ENCODE results near the gene RELL1.

The RELL1 gene

GRCh38 chr4:37641886-37642849 is 44.0 kb downstream of the RELL1 start:
- in situ Hi-C loops (cut with MboI; ENCODE audit: low sequenced_read_pairs), result loop anchor here (25.0 kb wide), 1 partner anchor 395 kb away; no protein-coding TSS in a partner anchor

- in situ Hi-C loops (cut with MboI; ENCODE audit: low sequenced_read_pairs), result loop anchor here (25.0 kb wide), 1 partner anchor 396 kb away; no protein-coding TSS in a partner anchor
These were observed 44.8 kb downstream of the RELL1 start for GRCh38 chr4:37641352-37641751.

GRCh38 chr4:37639551-37640285 is 46.5 kb downstream of the RELL1 start:
- in situ Hi-C loops (cut with MboI; ENCODE audit: low sequenced_read_pairs), result loop anchor here (25.0 kb wide), 1 partner anchor 398 kb away; no protein-coding TSS in a partner anchor

- in situ Hi-C loops (cut with MboI; ENCODE audit: low sequenced_read_pairs), result loop anchor here (25.0 kb wide), 1 partner anchor 402 kb away; no protein-coding TSS in a partner anchor
These were observed 51.0 kb downstream of the RELL1 start for GRCh38 chr4:37635155-37635554.

GRCh38 chr4:37634180-37634579 is 52.0 kb downstream of the RELL1 start:
- in situ Hi-C loops (cut with MboI; ENCODE audit: low sequenced_read_pairs), result loop anchor here (25.0 kb wide), 1 partner anchor 403 kb away; no protein-coding TSS in a partner anchor

- in situ Hi-C loops (cut with MboI; ENCODE audit: low sequenced_read_pairs), result loop anchor here (25.0 kb wide), 1 partner anchor 404 kb away; no protein-coding TSS in a partner anchor
These were observed 53.3 kb downstream of the RELL1 start for GRCh38 chr4:37632836-37633235.

GRCh38 chr4:37631551-37631950 is 54.6 kb downstream of the RELL1 start:
- in situ Hi-C loops (cut with MboI; ENCODE audit: low sequenced_read_pairs), result loop anchor here (25.0 kb wide), 1 partner anchor 406 kb away; no protein-coding TSS in a partner anchor

- in situ Hi-C loops (cut with MboI; ENCODE audit: low sequenced_read_pairs), result loop anchor here (25.0 kb wide), 1 partner anchor 408 kb away; no protein-coding TSS in a partner anchor
These were observed 56.5 kb downstream of the RELL1 start for GRCh38 chr4:37629713-37630112.

- in situ Hi-C loops (cut with MboI; ENCODE audit: low sequenced_read_pairs), result loop anchor here (25.0 kb wide), 1 partner anchor 408 kb away; no protein-coding TSS in a partner anchor
These were observed 57.1 kb downstream of the RELL1 start for GRCh38 chr4:37628977-37629609.

- in situ Hi-C loops (cut with MboI; ENCODE audit: low sequenced_read_pairs), result loop anchor here (25.0 kb wide), 1 partner anchor 410 kb away; no protein-coding TSS in a partner anchor
These were observed 58.9 kb downstream of the RELL1 start for GRCh38 chr4:37627263-37627662.

GRCh38 chr4:37625499-37625898 is 60.7 kb downstream of the RELL1 start:
- in situ Hi-C loops (cut with MboI; ENCODE audit: low sequenced_read_pairs), result loop anchor here (25.0 kb wide), 1 partner anchor 412 kb away; no protein-coding TSS in a partner anchor

- in situ Hi-C loops (cut with MboI; ENCODE audit: low sequenced_read_pairs), result loop anchor here (25.0 kb wide), 1 partner anchor 163 kb away; no protein-coding TSS in a partner anchor
These were observed 62.2 kb downstream of the RELL1 start for GRCh38 chr4:37623940-37624339.

GRCh38 chr4:37623125-37623524 is 63.1 kb downstream of the RELL1 start:
- in situ Hi-C loops (cut with MboI; ENCODE audit: low sequenced_read_pairs), result loop anchor here (25.0 kb wide), 1 partner anchor 164 kb away; no protein-coding TSS in a partner anchor

- in situ Hi-C loops (cut with MboI; ENCODE audit: low sequenced_read_pairs), result loop anchor here (25.0 kb wide), 1 partner anchor 167 kb away; no protein-coding TSS in a partner anchor
These were observed 66.0 kb downstream of the RELL1 start for GRCh38 chr4:37620176-37620575.

- in situ Hi-C loops (cut with MboI; ENCODE audit: low sequenced_read_pairs), result loop anchor here (25.0 kb wide), 1 partner anchor 172 kb away; no protein-coding TSS in a partner anchor
These were observed 70.5 kb downstream of the RELL1 start for GRCh38 chr4:37615720-37616063.

GRCh38 chr4:37615059-37615719 is 71.0 kb downstream of the RELL1 start:
- in situ Hi-C loops (cut with MboI; ENCODE audit: low sequenced_read_pairs), result loop anchor here (25.0 kb wide), 1 partner anchor 172 kb away; no protein-coding TSS in a partner anchor

- in situ Hi-C loops (cut with MboI; ENCODE audit: low sequenced_read_pairs), result loop anchor here (25.0 kb wide), 1 partner anchor 174 kb away; no protein-coding TSS in a partner anchor
These were observed 73.4 kb downstream of the RELL1 start for GRCh38 chr4:37612811-37613210.

GRCh38 chr4:37609626-37610025 is 76.5 kb downstream of the RELL1 start:
- in situ Hi-C loops (cut with MboI; ENCODE audit: low sequenced_read_pairs), result loop anchor here (25.0 kb wide), 1 partner anchor 178 kb away; no protein-coding TSS in a partner anchor

GRCh38 chr4:37607018-37607417 is 79.2 kb downstream of the RELL1 start:
- in situ Hi-C loops (cut with MboI; ENCODE audit: low sequenced_read_pairs), result loop anchor here (25.0 kb wide), 1 partner anchor 180 kb away; no protein-coding TSS in a partner anchor

All from HL-60/S4 treated with phorbol 12-myristate 13-acetate at 8.2 ng/mL for 4 days and 3 days (cell line).